ENCODE measurements around the gene PLCB4.

Gene PLCB4

GRCh38 chr20:9068233-9068801 is 570 bp upstream of the PLCB4 start (continued):
- TF ChIP-seq ZBTB7A (tag by site-specific recombination; IDR thresholded peaks at IDR 0.05; ENCODE audit: low read depth) (peak; percentile 18; the same call in 1 of the 2 replicates), EGR2 (tag by site-specific recombination; IDR thresholded peaks at IDR 0.05; ENCODE audit: low read depth) (no peak), MZF1 (tag by site-specific recombination; IDR thresholded peaks at IDR 0.05; ENCODE audit: borderline replicate concordance) (no peak), PRDM2 (tag by site-specific recombination; IDR thresholded peaks at IDR 0.05; ENCODE audit: borderline replicate concordance) (no peak), KLF9 (tag by site-specific recombination; IDR thresholded peaks at IDR 0.05; ENCODE audit: low read depth) (peak; percentile 33; the same call in 1 of the 2 replicates), ZBTB8A (tag by site-specific recombination; IDR thresholded peaks at IDR 0.05) (peak; percentile 84), ZNF426 (tag by site-specific recombination; IDR thresholded peaks at IDR 0.05) (no peak), GLIS1 (tag by site-specific recombination; IDR thresholded peaks at IDR 0.05) (no peak), ZNF391 (tag by site-specific recombination; IDR thresholded peaks at IDR 0.05; ENCODE audit: borderline replicate concordance, low read depth) (no peak), HOXD13 (CRISPR knock-in tag; IDR thresholded peaks at IDR 0.05; ENCODE audit: borderline replicate concordance) (no peak)
- TF ChIP-seq, protein P1, sequence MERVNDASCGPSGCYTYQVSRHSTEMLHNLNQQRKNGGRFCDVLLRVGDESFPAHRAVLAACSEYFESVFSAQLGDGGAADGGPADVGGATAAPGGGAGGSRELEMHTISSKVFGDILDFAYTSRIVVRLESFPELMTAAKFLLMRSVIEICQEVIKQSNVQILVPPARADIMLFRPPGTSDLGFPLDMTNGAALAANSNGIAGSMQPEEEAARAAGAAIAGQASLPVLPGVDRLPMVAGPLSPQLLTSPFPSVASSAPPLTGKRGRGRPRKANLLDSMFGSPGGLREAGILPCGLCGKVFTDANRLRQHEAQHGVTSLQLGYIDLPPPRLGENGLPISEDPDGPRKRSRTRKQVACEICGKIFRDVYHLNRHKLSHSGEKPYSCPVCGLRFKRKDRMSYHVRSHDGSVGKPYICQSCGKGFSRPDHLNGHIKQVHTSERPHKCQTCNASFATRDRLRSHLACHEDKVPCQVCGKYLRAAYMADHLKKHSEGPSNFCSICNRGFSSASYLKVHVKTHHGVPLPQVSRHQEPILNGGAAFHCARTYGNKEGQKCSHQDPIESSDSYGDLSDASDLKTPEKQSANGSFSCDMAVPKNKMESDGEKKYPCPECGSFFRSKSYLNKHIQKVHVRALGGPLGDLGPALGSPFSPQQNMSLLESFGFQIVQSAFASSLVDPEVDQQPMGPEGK (tag by site-specific recombination; IDR thresholded peaks at IDR 0.05) = peak; percentile 41; the same call in 1 of the 2 replicates
- TF ChIP-seq, protein P2, sequence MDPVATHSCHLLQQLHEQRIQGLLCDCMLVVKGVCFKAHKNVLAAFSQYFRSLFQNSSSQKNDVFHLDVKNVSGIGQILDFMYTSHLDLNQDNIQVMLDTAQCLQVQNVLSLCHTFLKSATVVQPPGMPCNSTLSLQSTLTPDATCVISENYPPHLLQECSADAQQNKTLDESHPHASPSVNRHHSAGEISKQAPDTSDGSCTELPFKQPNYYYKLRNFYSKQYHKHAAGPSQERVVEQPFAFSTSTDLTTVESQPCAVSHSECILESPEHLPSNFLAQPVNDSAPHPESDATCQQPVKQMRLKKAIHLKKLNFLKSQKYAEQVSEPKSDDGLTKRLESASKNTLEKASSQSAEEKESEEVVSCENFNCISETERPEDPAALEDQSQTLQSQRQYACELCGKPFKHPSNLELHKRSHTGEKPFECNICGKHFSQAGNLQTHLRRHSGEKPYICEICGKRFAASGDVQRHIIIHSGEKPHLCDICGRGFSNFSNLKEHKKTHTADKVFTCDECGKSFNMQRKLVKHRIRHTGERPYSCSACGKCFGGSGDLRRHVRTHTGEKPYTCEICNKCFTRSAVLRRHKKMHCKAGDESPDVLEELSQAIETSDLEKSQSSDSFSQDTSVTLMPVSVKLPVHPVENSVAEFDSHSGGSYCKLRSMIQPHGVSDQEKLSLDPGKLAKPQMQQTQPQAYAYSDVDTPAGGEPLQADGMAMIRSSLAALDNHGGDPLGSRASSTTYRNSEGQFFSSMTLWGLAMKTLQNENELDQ (tag by site-specific recombination; IDR thresholded peaks at IDR 0.05; ENCODE audit: low read depth) = no peak
- TF ChIP-seq, protein P3, sequence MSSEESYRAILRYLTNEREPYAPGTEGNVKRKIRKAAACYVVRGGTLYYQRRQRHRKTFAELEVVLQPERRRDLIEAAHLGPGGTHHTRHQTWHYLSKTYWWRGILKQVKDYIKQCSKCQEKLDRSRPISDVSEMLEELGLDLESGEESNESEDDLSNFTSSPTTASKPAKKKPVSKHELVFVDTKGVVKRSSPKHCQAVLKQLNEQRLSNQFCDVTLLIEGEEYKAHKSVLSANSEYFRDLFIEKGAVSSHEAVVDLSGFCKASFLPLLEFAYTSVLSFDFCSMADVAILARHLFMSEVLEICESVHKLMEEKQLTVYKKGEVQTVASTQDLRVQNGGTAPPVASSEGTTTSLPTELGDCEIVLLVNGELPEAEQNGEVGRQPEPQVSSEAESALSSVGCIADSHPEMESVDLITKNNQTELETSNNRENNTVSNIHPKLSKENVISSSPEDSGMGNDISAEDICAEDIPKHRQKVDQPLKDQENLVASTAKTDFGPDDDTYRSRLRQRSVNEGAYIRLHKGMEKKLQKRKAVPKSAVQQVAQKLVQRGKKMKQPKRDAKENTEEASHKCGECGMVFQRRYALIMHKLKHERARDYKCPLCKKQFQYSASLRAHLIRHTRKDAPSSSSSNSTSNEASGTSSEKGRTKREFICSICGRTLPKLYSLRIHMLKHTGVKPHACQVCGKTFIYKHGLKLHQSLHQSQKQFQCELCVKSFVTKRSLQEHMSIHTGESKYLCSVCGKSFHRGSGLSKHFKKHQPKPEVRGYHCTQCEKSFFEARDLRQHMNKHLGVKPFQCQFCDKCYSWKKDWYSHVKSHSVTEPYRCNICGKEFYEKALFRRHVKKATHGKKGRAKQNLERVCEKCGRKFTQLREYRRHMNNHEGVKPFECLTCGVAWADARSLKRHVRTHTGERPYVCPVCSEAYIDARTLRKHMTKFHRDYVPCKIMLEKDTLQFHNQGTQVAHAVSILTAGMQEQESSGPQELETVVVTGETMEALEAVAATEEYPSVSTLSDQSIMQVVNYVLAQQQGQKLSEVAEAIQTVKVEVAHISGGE (tag by site-specific recombination; conservative IDR thresholded peaks at IDR 0.05; ENCODE audit: low read depth) = 0 out of 2 replicates have a peak, but pooled peaks have one; percentile 3

Data from HEK293 (cell line).